K562 (cell line): ENCODE measurements around the gene PNPLA2. TPM values are rescaled to one million over a fixed set of nuclear protein-coding genes. Genes with fewer than 3 reads are reported as not detected.

Source experiments
- ARHGAP35 ChIP-seq: fragments of 450-650 bp; IDR thresholded peaks from 2 replicates; pipeline ENCODE4 v1.6.1; 2018; ENCODE audit not compliant: partially characterized antibody
- BHLHE40 ChIP-seq: IDR thresholded peaks from 2 replicates; pipeline ENCODE4 v1.6.1; 2011; ENCODE audit warnings: low read length, improper control_type of control experiment
- CREM ChIP-seq: IDR thresholded peaks from 2 replicates; pipeline ENCODE4 v1.6.1; 2014; ENCODE audit warnings: antibody characterized with exemption, low read depth
- GABPA ChIP-seq: fragments of 200-800 bp; sonication (Bioruptor generic); conservative IDR thresholded peaks from 2 replicates; pipeline ENCODE4 v1.6.1; 2016; ENCODE audit warnings: low read depth, missing genetic modification characterization, missing compliant biosample characterization
- GATAD2B ChIP-seq: fragments of 450-650 bp; IDR thresholded peaks from 2 replicates; pipeline ENCODE4 v1.6.1; 2017; ENCODE audit warnings: mild to moderate bottlenecking, borderline replicate concordance
- HIVEP1 ChIP-seq: fragments of 250-450 bp; sonication (Bioruptor Pico); IDR thresholded peaks from 2 replicates; pipeline ENCODE4 v1.4.0; 2020; ENCODE audit warnings: mild to moderate bottlenecking
- HMG20B ChIP-seq: fragments of 250-450 bp; sonication (Bioruptor Pico); IDR thresholded peaks from 2 replicates; pipeline ENCODE4 v1.5.0; 2021; ENCODE audit warnings: mild to moderate bottlenecking
- MIER1 ChIP-seq: fragments of 450-650 bp; IDR thresholded peaks from 2 replicates; pipeline ENCODE4 v1.6.1; 2016; ENCODE audit warnings: antibody characterized with exemption, mild to moderate bottlenecking, low read depth
- MTA1 ChIP-seq: fragments of 450-650 bp; IDR thresholded peaks from 2 replicates; pipeline ENCODE4 v1.6.1; 2017; ENCODE audit warnings: borderline replicate concordance
- NFIC ChIP-seq: fragments of 450-650 bp; IDR thresholded peaks from 2 replicates; pipeline ENCODE4 v1.6.1; 2017; ENCODE audit warnings: mild to moderate bottlenecking, inconsistent platforms
- NR2F6 ChIP-seq: fragments of 450-650 bp; formaldehyde crosslinking; IDR thresholded peaks from 2 replicates; pipeline ENCODE4 v1.4.0; 2020; ENCODE audit warnings: mild to moderate bottlenecking
- OTX1 ChIP-seq: fragments of 450-650 bp; formaldehyde crosslinking; IDR thresholded peaks from 2 replicates; pipeline ENCODE4 v1.4.0; 2022; ENCODE audit warnings: mild to moderate bottlenecking
- PHF8 ChIP-seq: fragments of 200-600 bp; sonication (generic); IDR thresholded peaks from 2 replicates; pipeline ENCODE4 v1.6.1; 2012; ENCODE audit warnings: mixed run types, mild to moderate bottlenecking, inconsistent platforms, low read length, moderate library complexity, borderline replicate concordance
- PREB ChIP-seq: sonication (generic); formaldehyde crosslinking; IDR thresholded peaks from 2 replicates; pipeline ENCODE4 v1.8.1; 2023; ENCODE audit warnings: mild to moderate bottlenecking, missing genetic modification reagents
- RBM25 ChIP-seq: fragments of 200-400 bp; formaldehyde crosslinking; IDR thresholded peaks from 2 replicates; pipeline ENCODE4 v1.6.1; 2018; ENCODE audit warnings: low read length, low read depth, moderate library complexity; ENCODE audit not compliant: severe bottlenecking
- SRSF7 ChIP-seq: fragments of 200-400 bp; formaldehyde crosslinking; optimal IDR thresholded peaks from 2 replicates; pipeline ENCODE3; 2017; ENCODE audit warnings: mild to moderate bottlenecking, low read depth, low read length
- STAT5B ChIP-seq: fragments of 250-450 bp; sonication (Bioruptor Pico); IDR thresholded peaks from 2 replicates; pipeline ENCODE4 v1.8.0; 2021; ENCODE audit warnings: mild to moderate bottlenecking, inconsistent platforms
- XRCC5 ChIP-seq: fragments of 200-400 bp; formaldehyde crosslinking; IDR thresholded peaks from 2 replicates; pipeline ENCODE4 v1.6.1; 2017; ENCODE audit warnings: low read depth, mild to moderate bottlenecking, low read length
- YY1 ChIP-seq, 3 experiments: IDR thresholded peaks; 2 replicates each; pipeline ENCODE4 v1.6.1; 2011; ENCODE audit warnings: low read length in 2 of 3, mild to moderate bottlenecking in 2 of 3, moderate library complexity in 2 of 3, borderline replicate concordance in 1 of 3, control low read depth in 1 of 3, low read depth in 1 of 3; ENCODE audit not compliant: insufficient read depth in 3 of 3, insufficient replicate concordance in 2 of 3, control insufficient read depth in 1 of 3, insufficient read length in 1 of 3; ENCODE audit errors: extremely low read depth in 1 of 3
- ZBTB17 ChIP-seq: fragments of 450-650 bp; formaldehyde crosslinking; IDR thresholded peaks from 2 replicates; pipeline ENCODE4 v1.4.0; 2020; ENCODE audit warnings: mild to moderate bottlenecking
- ZC3H11A ChIP-seq: IDR thresholded peaks from 2 replicates; pipeline ENCODE4 v1.6.1; 2012; ENCODE audit warnings: low read depth, low read length, improper control_type of control experiment
- ZNF217 ChIP-seq: sonication (generic); formaldehyde crosslinking; IDR thresholded peaks from 2 replicates; pipeline ENCODE4 v1.8.0; 2022; ENCODE audit warnings: mild to moderate bottlenecking, missing genetic modification reagents
- ZNF639 ChIP-seq, 2 experiments: fragments of 200-800 bp in 1 of 2; sonication (Bioruptor generic) in 1 of 2; sonication (generic) in 1 of 2; formaldehyde crosslinking in 1 of 2; IDR thresholded peaks in 1 of 2; conservative IDR thresholded peaks in 1 of 2; 2 replicates each; pipeline versions ENCODE4 v1.5.0 to v1.6.1; 2016 to 2020; ENCODE audit warnings: missing compliant biosample characterization in 1 of 2, missing genetic modification characterization in 1 of 2, missing genetic modification reagents in 1 of 2
- ZSCAN29 ChIP-seq: fragments of 450-650 bp; IDR thresholded peaks from 2 replicates; pipeline ENCODE4 v1.6.1; 2017
- polyA plus RNA-seq, 8 experiments: library from polyadenylated mRNA; depleted of rRNA in 4 of 8; stranded (reverse) in 5 of 8; unstranded in 3 of 8; fragments of >200 nt; fragmentation: Nextera tagmentation in 2 of 8; fragmentation: Illumina TruSeq in 1 of 8; extraction: Ambion mirVana in 2 of 8; extraction: Trizol in 1 of 8; gene quantifications; 2 replicates each; pipeline versions ENCODE4 v1.2.1 to v1.2.3, GENCODE V29; 2011 to 2014; ENCODE audit warnings: inconsistent platforms in 1 of 8, missing spikeins in 1 of 8
- total RNA-seq, 7 experiments: library from RNA; depleted of rRNA in 6 of 7; stranded (reverse); fragments of >200 nt in 6 of 7; fragmentation: Illumina TruSeq in 2 of 7; extraction: Trizol in 2 of 7; gene quantifications; 2 replicates each; pipeline versions ENCODE4 v1.2.1 to v1.2.3, GENCODE V29; 2011 to 2021; ENCODE audit warnings: low replicate concordance in 1 of 7

Gene PNPLA2
- total and polyA plus RNA-seq, 9 of the 15 experiments (the other 6 are each of a cell fraction or from before 2014, with no cell fraction given), result 0.39 to 87.1 (median 8.4) TPM

GRCh38 chr11:809287-810039, 9.3 kb upstream of the PNPLA2 start, which contains the start of gene RPLP2 (continued):
- TF ChIP-seq ZNF217 (CRISPR knock-in tag) (no peak), MTA1 (peak; percentile 99), ZNF639 (CRISPR knock-in tag; conservative IDR thresholded peaks at IDR 0.05 in 1 of 2, IDR thresholded peaks at IDR 0.05 in 1 of 2) (peak in 1 of 2 experiments; percentile 86; a peak in 2 of 4 replicates), GABPA (tag) (peak; percentile 99), NR2F6 (CRISPR knock-in tag) (no peak), PREB (CRISPR knock-in tag) (no peak), MIER1 (no peak), ZBTB17 (CRISPR knock-in tag) (no peak), STAT5B (CRISPR knock-in tag) (no peak), ARHGAP35 (no peak), CREM (peak; percentile 98), GATAD2B (no peak), NFIC (peak; percentile 16), RBM25 (no peak), BHLHE40 (peak; percentile 90), OTX1 (CRISPR knock-in tag) (0 out of 2 replicates have a peak, but pooled peaks have one; percentile 27), HMG20B (CRISPR knock-in tag) (no peak), YY1 (IDR thresholded peaks at IDR 0.05; ENCODE audit: borderline replicate concordance in 1 of 3, control insufficient read depth in 1 of 3, extremely low read depth in 1 of 3, insufficient read depth in 3 of 3, insufficient read length in 1 of 3, insufficient replicate concordance in 2 of 3, low read depth in 1 of 3, low read length in 2 of 3) (peak; percentile 44 to 79 (median 79)), SRSF7 (no peak), ZSCAN29 (0 out of 2 replicates have a peak, but pooled peaks have one; percentile 32), XRCC5 (no peak), HIVEP1 (no peak), PHF8 (peak; percentile 77; the same call in 1 of the 2 replicates), ZC3H11A (0 out of 2 replicates have a peak, but pooled peaks have one; percentile 30)
